ENCODE measurements around the gene EPB41L2.

DNA sequence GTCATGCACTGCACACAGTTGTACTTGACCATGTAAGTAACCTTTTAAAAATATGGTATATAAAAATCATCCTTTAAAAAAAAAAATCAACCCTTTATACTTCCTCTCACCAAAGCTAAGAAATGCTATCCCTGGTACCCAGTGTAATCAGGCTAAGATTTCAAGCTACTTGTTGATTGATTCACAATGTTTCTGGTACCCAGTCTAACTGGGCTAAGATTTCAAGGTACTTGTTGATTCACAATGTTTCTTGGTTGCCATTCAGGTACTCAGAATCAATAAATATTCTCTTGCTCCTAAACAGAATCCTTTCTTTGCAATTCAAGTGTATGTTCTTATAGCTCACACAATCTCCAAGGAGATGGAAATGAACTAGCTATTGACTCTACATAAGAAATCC is 159.4 kb downstream of the EPB41L2 start:
- TF ChIP-seq, protein P1, sequence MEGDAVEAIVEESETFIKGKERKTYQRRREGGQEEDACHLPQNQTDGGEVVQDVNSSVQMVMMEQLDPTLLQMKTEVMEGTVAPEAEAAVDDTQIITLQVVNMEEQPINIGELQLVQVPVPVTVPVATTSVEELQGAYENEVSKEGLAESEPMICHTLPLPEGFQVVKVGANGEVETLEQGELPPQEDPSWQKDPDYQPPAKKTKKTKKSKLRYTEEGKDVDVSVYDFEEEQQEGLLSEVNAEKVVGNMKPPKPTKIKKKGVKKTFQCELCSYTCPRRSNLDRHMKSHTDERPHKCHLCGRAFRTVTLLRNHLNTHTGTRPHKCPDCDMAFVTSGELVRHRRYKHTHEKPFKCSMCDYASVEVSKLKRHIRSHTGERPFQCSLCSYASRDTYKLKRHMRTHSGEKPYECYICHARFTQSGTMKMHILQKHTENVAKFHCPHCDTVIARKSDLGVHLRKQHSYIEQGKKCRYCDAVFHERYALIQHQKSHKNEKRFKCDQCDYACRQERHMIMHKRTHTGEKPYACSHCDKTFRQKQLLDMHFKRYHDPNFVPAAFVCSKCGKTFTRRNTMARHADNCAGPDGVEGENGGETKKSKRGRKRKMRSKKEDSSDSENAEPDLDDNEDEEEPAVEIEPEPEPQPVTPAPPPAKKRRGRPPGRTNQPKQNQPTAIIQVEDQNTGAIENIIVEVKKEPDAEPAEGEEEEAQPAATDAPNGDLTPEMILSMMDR (IDR thresholded peaks at IDR 0.05), result no peak
- TF ChIP-seq POLR2A (IDR thresholded peaks at IDR 0.05), result no peak
